Peyer's patch (tissue), 4 donors: Measurements from ENCODE around the gene DDX42. TPM values are rescaled to one million over a fixed set of nuclear protein-coding genes. Genes with fewer than 3 reads are reported as not detected.
A peak's percentile ranks its signal among the peaks of the same experiment; 100 is the strongest.

ENCODE experiments used
- DNase-seq, 3 donors: peaks; one replicate each; pipeline ENCODE4 v3.0.0-alpha.2; 2017 to 2019
- H3K27ac ChIP-seq, 4 donors: fragments of 200-600 bp; sonication (generic); one replicate each; pipeline ENCODE4 v1.5.1; 2016 to 2019
- H3K27me3 ChIP-seq, 2 donors: fragments of 200-600 bp; sonication (generic); one replicate each; pipeline ENCODE4 v1.5.1; 2019
- H3K36me3 ChIP-seq, 3 donors: fragments of 200-600 bp; sonication (generic); one replicate each; pipeline ENCODE4 v1.5.1; 2016 to 2019
- H3K4me1 ChIP-seq, 4 donors: fragments of 200-600 bp; sonication (generic); one replicate each; pipeline ENCODE4 v1.5.1; 2016 to 2019
- H3K4me3 ChIP-seq, 4 donors: fragments of 200-600 bp; sonication (generic); 1 replicate in 3 of 4; 2 replicates in 1 of 4; pipeline ENCODE4 v1.5.1; 2016 to 2019; ENCODE audit warnings: mild to moderate bottlenecking in 1 of 4
- H3K9me3 ChIP-seq, 4 donors: fragments of 200-600 bp; sonication (generic); one replicate each; pipeline ENCODE4 v1.5.1; 2016 to 2019; ENCODE audit warnings: mild to moderate bottlenecking in 1 of 4
- CTCF ChIP-seq, 6 experiments: fragments of 450-650 bp in 4 of 6; fragments of 200-600 bp in 2 of 6; sonication (generic) in 1 of 6; IDR thresholded peaks; one replicate each; pipeline ENCODE4 v1.5.1; 2017 to 2019; ENCODE audit warnings: antibody characterized with exemption in 6 of 6, mild to moderate bottlenecking in 3 of 6, moderate library complexity in 1 of 6
- POLR2A ChIP-seq, 2 donors: fragments of 450-650 bp; IDR thresholded peaks; one replicate each; pipeline ENCODE4 v1.5.1; 2017; ENCODE audit warnings: antibody characterized with exemption in 2 of 2, mild to moderate bottlenecking in 2 of 2, moderate library complexity in 2 of 2
- total RNA-seq, 4 donors: library from RNA; depleted of rRNA; stranded (reverse); fragments of >200 nt; gene quantifications; one replicate each; pipeline ENCODE4 v1.1.0, GENCODE V29; 2016

The DDX42 gene
- total RNA-seq = 100 to 1,000 TPM in 3 of 4 donors, 10 to 100 TPM in 1; 78.5 to 334 (median 148) TPM

- Histone ChIP-seq H3K27me3 (no peaks in the 10 kb centered on the region), H3K9me3 (no peaks in the 10 kb centered on the region), H3K4me1 (peaks cover 0 to 39% (median 15%) of the 10 kb centered on the region in 4 donors), H3K4me3 (peak within 1 kb of the TSS; percentile 78 to 92 (median 84)), H3K27ac (peak within 1 kb of the TSS; percentile 97 to 99 (median 98)), H3K36me3 (peaks cover 0 to 13% (median 0%) of the 10 kb centered on the region in 3 donors)
- TF ChIP-seq POLR2A (IDR thresholded peaks at IDR 0.05) (peak; percentile 6 to 34), CTCF (IDR thresholded peaks at IDR 0.05) (peak in 1 of 6 experiments; percentile 20)
- peak; percentile 39 to 94 (median 73) for DNase-seq
Observed at GRCh38 chr17:63774141-63774968, at the start of gene DDX42. Gene DDX42, plus strand, starts transcription at chr17:63774170. Its CDS starts 12,880 bp downstream, at chr17:63787050.

GRCh38 chr17:63735691-63736090, 38.3 kb upstream of the DDX42 start:
- H3K4me3 ChIP-seq = no peak overlapping the region
- H3K27ac ChIP-seq = no peak overlapping the region
- H3K9me3 ChIP-seq = no peaks in the 10 kb centered on the region
- H3K27me3 ChIP-seq = no peaks in the 10 kb centered on the region
- peaks cover 0 to 7% (median 3%) of the 10 kb centered on the region in 4 donors for H3K4me1 ChIP-seq
- no peak for DNase-seq
- no peaks in the 10 kb centered on the region for H3K36me3 ChIP-seq
- TF ChIP-seq CTCF (IDR thresholded peaks at IDR 0.05) (no peak), POLR2A (IDR thresholded peaks at IDR 0.05) (no peak)

GRCh38 chr17:63740464-63741142, 33.4 kb upstream of the DDX42 start:
- no peak for DNase-seq
- TF ChIP-seq POLR2A (IDR thresholded peaks at IDR 0.05) (no peak), CTCF (IDR thresholded peaks at IDR 0.05) (no peak)
- peak overlapping the region; percentile 88 to 98 (median 94) for H3K27ac ChIP-seq
- no peaks in the 10 kb centered on the region for H3K27me3 ChIP-seq
- peaks cover 0 to 3% (median 0%) of the 10 kb centered on the region in 3 donors for H3K36me3 ChIP-seq
- peak overlapping the region; percentile 63 to 93 (median 80) for H3K4me3 ChIP-seq
- peaks cover 0 to 13% (median 3%) of the 10 kb centered on the region in 4 donors for H3K4me1 ChIP-seq
- H3K9me3 ChIP-seq = no peaks in the 10 kb centered on the region

- H3K27ac ChIP-seq = peak overlapping the region; percentile 88 to 98 (median 94)
- peak in 1 of 3 donors; percentile 50 for DNase-seq
Observed at GRCh38 chr17:63741143-63741407, 32.9 kb upstream of the DDX42 start.

More at GRCh38 chr17:63741143-63741407, 32.9 kb upstream of the DDX42 start:
- H3K4me3 ChIP-seq = peak overlapping the region; percentile 63 to 93 (median 80)
- H3K36me3 ChIP-seq = peaks cover 0 to 8% (median 0%) of the 10 kb centered on the region in 3 donors
- H3K27me3 ChIP-seq = no peaks in the 10 kb centered on the region
- H3K9me3 ChIP-seq = no peaks in the 10 kb centered on the region
- TF ChIP-seq POLR2A (IDR thresholded peaks at IDR 0.05) (no peak), CTCF (IDR thresholded peaks at IDR 0.05) (no peak)
- peaks cover 0 to 13% (median 3%) of the 10 kb centered on the region in 4 donors for H3K4me1 ChIP-seq
